Naive thymus-derived CD4-positive, alpha-beta T cell (primary cell): ENCODE measurements around the gene UBE3B. TPM values are rescaled to one million over a fixed set of nuclear protein-coding genes. Genes with fewer than 3 reads are reported as not detected.

Experiments used
- ATAC-seq: fragments of 150-1000 bp; cut with Tn5 transposase; 2 replicates; pipeline ENCODE4 v1.10.0; 2021; ENCODE audit warnings: mild to moderate bottlenecking, moderate library complexity
- CTCF ChIA-PET: fragments of 350-600 bp; sonication (Branson Sonifier 250); formaldehyde crosslinking; loops from one replicate; lab custom pipeline; 2021; ENCODE audit warnings: antibody characterized with exemption; lab: Charles Lee
- POLR2A ChIA-PET: fragments of 350-600 bp; sonication (Branson Sonifier 250); formaldehyde crosslinking; loops from one replicate; lab custom pipeline; 2021; ENCODE audit warnings: antibody characterized with exemption, inconsistent platforms; lab: Charles Lee
- DNase-seq, 9 donors: peaks; one replicate each; pipeline versions ENCODE4 v3.0.0 to v3.0.0-alpha.2; 2020 to 2022; ENCODE audit warnings: mixed read lengths in 1 of 9
- H3K27ac ChIP-seq: one replicate; pipeline ENCODE4 v1.7.0; 2013; ENCODE audit warnings: mild to moderate bottlenecking, low read depth, low read length, moderate library complexity
- H3K27me3 ChIP-seq, 2 donors: one replicate each; pipeline ENCODE4 v1.7.0; 2013; ENCODE audit warnings: low read length in 2 of 2, mild to moderate bottlenecking in 2 of 2, moderate library complexity in 2 of 2; ENCODE audit not compliant: control insufficient read depth in 2 of 2, insufficient read depth in 2 of 2
- H3K36me3 ChIP-seq, 3 experiments: 1 replicate in 2 of 3; 2 replicates in 1 of 3; pipeline ENCODE4 v1.7.0; 2013; ENCODE audit warnings: low read length in 3 of 3, mild to moderate bottlenecking in 3 of 3, moderate library complexity in 1 of 3; ENCODE audit not compliant: insufficient read depth in 3 of 3, control insufficient read depth in 2 of 3
- H3K4me1 ChIP-seq, 2 donors: one replicate each; pipeline ENCODE4 v1.7.0; 2013; ENCODE audit warnings: low read length in 2 of 2, mild to moderate bottlenecking in 2 of 2, moderate library complexity in 1 of 2; ENCODE audit not compliant: control insufficient read depth in 2 of 2, insufficient read depth in 2 of 2
- H3K4me3 ChIP-seq: 2 replicates; pipeline ENCODE4 v1.7.0; 2013; ENCODE audit warnings: mild to moderate bottlenecking, low read length
- H3K9me3 ChIP-seq, 3 experiments: 1 replicate in 2 of 3; 2 replicates in 1 of 3; pipeline ENCODE4 v1.7.0; 2013; ENCODE audit warnings: low read length in 3 of 3; ENCODE audit not compliant: control insufficient read depth in 2 of 3
- H3K27ac Mint-ChIP-seq, 9 donors: one replicate each; pipeline ENCODE4 v1.8.0; 2020 to 2022; ENCODE audit warnings: mixed read lengths in 9 of 9, mild to moderate bottlenecking in 8 of 9, moderate library complexity in 5 of 9, inconsistent platforms in 2 of 9
- H3K27me3 Mint-ChIP-seq, 5 donors: one replicate each; pipeline ENCODE4 v1.8.0; 2021 to 2022; ENCODE audit warnings: mixed read lengths in 5 of 5, mild to moderate bottlenecking in 1 of 5
- H3K36me3 Mint-ChIP-seq, 5 donors: one replicate each; pipeline ENCODE4 v1.8.0; 2020 to 2022; ENCODE audit warnings: mixed read lengths in 5 of 5, mild to moderate bottlenecking in 3 of 5, inconsistent platforms in 1 of 5
- H3K4me1 Mint-ChIP-seq, 7 donors: one replicate each; pipeline ENCODE4 v1.8.0; 2020 to 2022; ENCODE audit warnings: mixed read lengths in 7 of 7, mild to moderate bottlenecking in 3 of 7, inconsistent platforms in 1 of 7
- H3K4me3 Mint-ChIP-seq, 10 donors: one replicate each; pipeline ENCODE4 v1.8.0; 2020 to 2022; ENCODE audit warnings: mild to moderate bottlenecking in 10 of 10, mixed read lengths in 10 of 10, moderate library complexity in 6 of 10, inconsistent platforms in 2 of 10
- H3K9me3 Mint-ChIP-seq, 11 donors: one replicate each; pipeline ENCODE4 v1.8.0; 2020 to 2022; ENCODE audit warnings: mixed read lengths in 11 of 11, mild to moderate bottlenecking in 4 of 11, inconsistent platforms in 1 of 11, moderate library complexity in 1 of 11
- intact Hi-C, 2 donors: fragments of 100-400 bp; cut with micrococcal nuclease; formaldehyde crosslinking; loops; one replicate each; pipeline ENCODE4 v1.15.1; 2023
- polyA plus RNA-seq, 2 donors: library from polyadenylated mRNA; unstranded; fragments of 300-500 nt; fragmentation: Illumina TruSeq; gene quantifications; one replicate each; pipeline ENCODE4 v1.2.3, GENCODE V29; 2021
- total RNA-seq, 6 experiments: library from RNA in 5 of 6; stranded (reverse) in 5 of 6; gene quantifications; 1 replicate in 5 of 6; 2 replicates in 1 of 6; pipeline ENCODE4 v1.2.3 and lab custom pipeline; 2021 to 2026

The UBE3B gene
- total and polyA plus RNA-seq, 7 experiments from 2014 or later = 20.2 to 62.8 (median 34.9) TPM

DNA sequence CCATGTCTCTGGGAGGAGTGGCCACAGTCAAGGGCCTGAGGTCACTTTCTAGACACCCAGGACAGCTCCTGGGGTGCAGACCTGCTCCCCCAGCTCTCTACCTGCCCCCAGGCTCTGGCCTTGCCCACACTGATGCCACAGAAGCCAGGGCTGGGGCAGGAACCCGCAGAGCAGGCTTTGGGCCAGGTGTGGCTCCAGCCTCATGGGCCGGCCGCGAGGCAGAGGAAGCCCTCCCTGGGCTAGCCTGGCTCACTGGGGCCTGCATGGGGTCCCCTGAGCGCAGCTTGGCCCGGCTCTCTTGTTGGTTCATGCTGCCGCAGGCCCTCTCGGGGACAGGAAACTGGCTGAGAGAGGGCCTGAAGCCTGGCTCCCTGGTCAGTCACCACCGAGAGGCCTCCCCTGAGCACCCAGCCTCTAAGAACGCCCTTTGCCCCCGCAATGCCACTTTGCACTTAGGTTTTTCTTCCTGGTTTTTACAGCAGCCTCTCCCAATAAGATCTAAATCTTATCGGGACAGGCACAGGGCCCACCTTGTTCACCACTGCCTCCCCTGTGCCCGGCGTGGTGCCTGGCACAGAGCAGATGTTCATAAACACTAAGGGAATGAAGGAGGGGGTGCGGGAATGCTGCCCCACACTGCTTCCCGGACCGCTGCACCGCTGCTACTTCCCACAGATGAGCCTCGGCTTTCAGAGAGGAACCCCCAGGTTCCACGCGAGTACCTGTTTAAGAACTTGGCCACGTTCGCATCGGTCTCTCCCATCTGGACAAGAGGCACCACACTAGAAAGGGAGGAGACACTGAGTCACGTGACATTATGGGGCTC lies 81.2 kb downstream of the UBE3B start:
- POLR2A ChIA-PET = no interaction called here
- intact Hi-C loops = no loop called here
- Mint-ChIP-seq H3K9me3 (peaks cover 0 to 11% (median 0%) of the 10 kb centered on the region in 11 donors), H3K4me3 (no peak overlapping the region), H3K27me3 (no peaks in the 10 kb centered on the region), H3K27ac (no peak overlapping the region), H3K36me3 (peaks cover 5 to 25% (median 13%) of the 10 kb centered on the region in 5 donors), H3K4me1 (no peaks in the 10 kb centered on the region)
- Histone ChIP-seq H3K27me3 (no peaks in the 10 kb centered on the region), H3K27ac (no peak overlapping the region), H3K4me1 (no peaks in the 10 kb centered on the region), H3K36me3 (peaks cover 0 to 28% (median 0%) of the 10 kb centered on the region in 3 experiments), H3K9me3 (peaks cover 0 to 8% (median 0%) of the 10 kb centered on the region in 3 experiments), H3K4me3 (no peak overlapping the region)
- CTCF ChIA-PET = no interaction called here
- ATAC-seq = no peak
- DNase-seq = no peak

DNA sequence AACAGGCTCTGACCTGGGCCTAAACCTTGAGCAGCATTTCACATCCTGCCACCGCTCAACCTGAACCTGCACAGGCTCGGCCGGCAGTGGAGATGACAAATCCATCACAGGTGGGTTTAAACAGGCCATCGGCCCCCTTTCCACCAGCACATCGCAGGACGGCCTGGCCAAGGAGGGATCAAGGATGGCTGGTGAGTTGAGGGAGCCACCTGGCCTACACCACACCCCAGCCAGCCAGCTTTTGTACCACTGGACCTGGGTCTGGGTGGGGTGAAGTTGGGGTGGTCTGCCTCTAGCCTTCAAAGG lies 81.7 kb downstream of the UBE3B start:
- intact Hi-C loops = no loop called here
- H3K36me3 Mint-ChIP-seq = peaks cover 5 to 29% (median 13%) of the 10 kb centered on the region in 5 donors
- no peaks in the 10 kb centered on the region for H3K27me3 Mint-ChIP-seq
- H3K4me1 Mint-ChIP-seq = no peaks in the 10 kb centered on the region
- no peak overlapping the region for H3K27ac Mint-ChIP-seq
- H3K4me3 ChIP-seq = no peak overlapping the region
- H3K4me1 ChIP-seq = no peaks in the 10 kb centered on the region
- no peaks in the 10 kb centered on the region for H3K27me3 ChIP-seq
- DNase-seq (no peak), ATAC-seq (no peak)
- H3K4me3 Mint-ChIP-seq = no peak overlapping the region
- POLR2A ChIA-PET = no interaction called here
- peaks cover 0 to 34% (median 0%) of the 10 kb centered on the region in 3 experiments for H3K36me3 ChIP-seq
- CTCF ChIA-PET = no interaction called here
- peaks cover 0 to 8% (median 0%) of the 10 kb centered on the region in 3 experiments for H3K9me3 ChIP-seq
- no peak overlapping the region for H3K27ac ChIP-seq
- peaks cover 0 to 11% (median 0%) of the 10 kb centered on the region in 11 donors for H3K9me3 Mint-ChIP-seq

DNA sequence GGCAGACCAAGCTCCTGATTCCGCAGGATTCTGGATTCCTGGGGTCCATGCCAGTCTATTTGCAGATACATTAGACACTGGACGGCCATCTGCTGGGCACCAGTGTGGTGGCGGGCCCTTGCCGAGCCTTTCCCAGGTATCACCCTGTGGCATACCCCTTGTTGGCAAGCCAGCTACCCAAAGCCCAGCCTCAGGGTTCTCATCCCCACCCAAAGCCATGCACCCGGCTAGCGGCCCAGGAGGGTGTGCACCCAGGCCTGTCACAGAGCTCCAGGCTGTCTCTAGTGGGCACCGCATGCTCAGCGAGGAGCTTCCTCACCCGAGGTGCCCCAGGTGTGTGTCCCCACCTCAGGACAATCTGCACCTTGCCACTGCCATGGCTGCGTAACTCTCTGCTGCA lies 82.2 kb downstream of the UBE3B start:
- H3K4me1 Mint-ChIP-seq = no peaks in the 10 kb centered on the region
- peaks cover 5 to 31% (median 13%) of the 10 kb centered on the region in 5 donors for H3K36me3 Mint-ChIP-seq
- intact Hi-C loops = no loop called here
- CTCF ChIA-PET = no interaction called here
- H3K4me1 ChIP-seq = no peaks in the 10 kb centered on the region
- no peaks in the 10 kb centered on the region for H3K27me3 ChIP-seq
- peaks cover 0 to 11% (median 0%) of the 10 kb centered on the region in 11 donors for H3K9me3 Mint-ChIP-seq
- ATAC-seq = no peak
- H3K27ac ChIP-seq = no peak overlapping the region
- no peak for DNase-seq
- peaks cover 0 to 34% (median 0%) of the 10 kb centered on the region in 3 experiments for H3K36me3 ChIP-seq
- H3K4me3 Mint-ChIP-seq = no peak overlapping the region
- no peaks in the 10 kb centered on the region for H3K27me3 Mint-ChIP-seq
- POLR2A ChIA-PET = no interaction called here
- H3K27ac Mint-ChIP-seq = no peak overlapping the region
- peaks cover 0 to 8% (median 0%) of the 10 kb centered on the region in 3 experiments for H3K9me3 ChIP-seq
- no peak overlapping the region for H3K4me3 ChIP-seq

DNA sequence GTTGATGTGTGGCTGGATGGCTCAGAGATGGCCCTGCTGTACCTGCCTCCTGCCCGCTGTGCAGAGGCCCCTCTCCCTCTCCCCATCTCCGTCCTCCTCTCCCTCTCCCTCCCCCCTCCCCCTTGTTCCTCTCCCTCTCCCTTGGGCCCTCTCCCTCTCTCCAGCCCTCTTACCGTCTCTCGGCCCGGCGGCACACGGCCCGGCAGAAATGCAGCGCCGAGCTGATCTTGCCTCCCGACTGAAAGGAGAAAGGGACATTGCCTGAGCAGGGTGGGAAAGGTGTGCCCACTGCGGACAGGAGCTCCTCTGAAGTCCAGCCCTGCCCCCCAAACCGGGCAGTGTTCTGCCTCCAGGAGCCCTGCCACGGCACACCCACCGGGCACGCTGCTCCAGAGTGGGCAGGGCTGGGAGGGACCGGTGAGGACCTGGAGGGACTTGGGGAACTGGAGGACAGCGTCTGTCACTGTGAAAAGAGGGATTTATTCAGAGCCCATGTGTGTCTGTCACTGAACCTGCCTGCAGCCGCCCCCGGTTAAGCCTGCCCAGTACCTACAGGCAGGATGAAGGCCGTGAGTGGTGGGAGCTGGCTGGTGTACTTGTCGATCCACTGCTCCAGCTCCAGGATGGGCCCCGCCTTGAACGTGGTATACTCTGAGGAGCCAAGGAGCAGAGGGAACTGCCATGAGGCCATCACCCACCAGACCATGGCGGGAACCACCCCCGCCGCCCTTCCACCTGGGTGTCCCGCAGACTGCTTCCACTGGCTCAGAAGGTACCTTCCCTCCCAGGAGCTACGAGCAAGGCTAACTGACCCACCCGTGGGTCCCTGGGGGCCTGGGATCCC lies 83.7 kb downstream of the UBE3B start:
- Histone ChIP-seq H3K9me3 (peaks cover 0 to 8% (median 0%) of the 10 kb centered on the region in 3 experiments), H3K36me3 (peaks cover 0 to 44% (median 0%) of the 10 kb centered on the region in 3 experiments), H3K27ac (no peak overlapping the region), H3K4me3 (no peak overlapping the region), H3K4me1 (no peaks in the 10 kb centered on the region), H3K27me3 (no peaks in the 10 kb centered on the region)
- Mint-ChIP-seq H3K4me3 (no peak overlapping the region), H3K36me3 (peaks cover 5 to 39% (median 16%) of the 10 kb centered on the region in 5 donors), H3K27ac (no peak overlapping the region), H3K9me3 (peaks cover 0 to 11% (median 0%) of the 10 kb centered on the region in 11 donors), H3K27me3 (no peaks in the 10 kb centered on the region), H3K4me1 (no peaks in the 10 kb centered on the region)
- ChIA-PET POLR2A (interaction anchor here (1.0 kb wide), 1 partner anchor 9 kb away, joined by 4 read pairs; no protein-coding TSS in a partner anchor), CTCF (no interaction called here)
- DNase-seq (no peak), ATAC-seq (no peak)
- intact Hi-C loops = no loop called here

DNA sequence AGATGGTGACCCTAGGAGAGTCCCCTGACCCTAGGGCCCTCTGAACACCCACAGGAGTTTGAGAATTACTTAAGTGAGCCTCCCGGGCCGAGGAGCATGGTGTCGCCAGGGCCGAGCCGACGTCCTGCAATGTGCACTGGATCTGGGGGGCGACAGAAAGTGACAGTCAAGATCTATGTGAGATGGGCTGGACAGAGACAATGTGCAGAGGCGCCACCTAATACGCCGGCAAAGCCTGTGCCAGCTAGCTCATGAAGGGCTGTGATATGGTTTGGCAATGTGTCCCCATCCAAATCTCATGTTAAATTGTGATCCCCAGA lies 84.2 kb downstream of the UBE3B start:
- Mint-ChIP-seq H3K4me1 (no peaks in the 10 kb centered on the region), H3K27ac (no peak overlapping the region), H3K4me3 (no peak overlapping the region), H3K27me3 (no peaks in the 10 kb centered on the region), H3K36me3 (peaks cover 5 to 43% (median 16%) of the 10 kb centered on the region in 5 donors), H3K9me3 (peaks cover 0 to 11% (median 0%) of the 10 kb centered on the region in 11 donors)
- ChIA-PET CTCF (no interaction called here), POLR2A (no interaction called here)
- intact Hi-C loops = no loop called here
- DNase-seq (no peak), ATAC-seq (no peak)
- Histone ChIP-seq H3K27me3 (no peaks in the 10 kb centered on the region), H3K36me3 (peaks cover 0 to 49% (median 0%) of the 10 kb centered on the region in 3 experiments), H3K4me3 (no peak overlapping the region), H3K9me3 (peaks cover 0 to 8% (median 0%) of the 10 kb centered on the region in 3 experiments), H3K4me1 (no peaks in the 10 kb centered on the region), H3K27ac (no peak overlapping the region)

DNA sequence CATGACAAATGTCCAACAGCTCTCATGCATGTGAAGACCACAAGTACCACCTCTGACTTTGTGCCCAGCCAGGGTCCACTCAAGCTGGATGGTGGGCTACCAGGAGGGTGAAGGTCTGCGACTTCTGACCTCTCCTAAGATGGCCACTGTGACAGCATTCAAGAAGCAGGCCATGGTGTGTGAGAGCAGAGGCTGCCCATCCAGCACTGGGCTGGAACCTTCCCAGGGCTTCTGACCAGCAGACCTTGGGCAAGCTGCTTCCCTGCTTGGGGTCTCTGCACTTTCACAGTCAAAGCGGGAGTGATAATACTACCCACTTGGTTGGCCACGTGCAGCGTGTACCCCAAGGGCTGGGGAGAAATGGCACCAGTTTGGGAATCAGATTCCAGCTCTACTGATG lies 85.4 kb downstream of the UBE3B start:
- H3K36me3 Mint-ChIP-seq = peaks cover 5 to 53% (median 17%) of the 10 kb centered on the region in 5 donors
- H3K27ac Mint-ChIP-seq = no peak overlapping the region
- ATAC-seq = no peak

More for the DNA sequence above, 85.4 kb downstream of the UBE3B start:
- Histone ChIP-seq H3K4me3 (no peak overlapping the region), H3K4me1 (no peaks in the 10 kb centered on the region), H3K9me3 (peaks cover 0 to 8% (median 0%) of the 10 kb centered on the region in 3 experiments), H3K27me3 (no peaks in the 10 kb centered on the region), H3K36me3 (peaks cover 0 to 61% (median 0%) of the 10 kb centered on the region in 3 experiments), H3K27ac (no peak overlapping the region)
- Mint-ChIP-seq H3K27me3 (no peaks in the 10 kb centered on the region), H3K4me1 (no peaks in the 10 kb centered on the region), H3K9me3 (peaks cover 0 to 11% (median 0%) of the 10 kb centered on the region in 11 donors), H3K4me3 (no peak overlapping the region)
- intact Hi-C loops = no loop called here
- ChIA-PET CTCF (interaction anchor here (0.9 kb wide), 1 partner anchor 246 kb away, joined by 3 read pairs; no protein-coding TSS in a partner anchor), POLR2A (no interaction called here)
- no peak for DNase-seq
